Activated CD8-positive, alpha-beta memory T cell treated with anti-CD3 and anti-CD28 coated beads, Interleukin-2, amount 50 U/mL, for 48 hours (primary cell): ENCODE measurements around the gene CALY.
A peak's percentile ranks its signal among the peaks of the same experiment; 100 is the strongest.

ENCODE experiments used
- DNase-seq: peaks from one replicate; pipeline ENCODE4 v3.0.0-alpha.2; 2020

The CALY gene

DNA sequence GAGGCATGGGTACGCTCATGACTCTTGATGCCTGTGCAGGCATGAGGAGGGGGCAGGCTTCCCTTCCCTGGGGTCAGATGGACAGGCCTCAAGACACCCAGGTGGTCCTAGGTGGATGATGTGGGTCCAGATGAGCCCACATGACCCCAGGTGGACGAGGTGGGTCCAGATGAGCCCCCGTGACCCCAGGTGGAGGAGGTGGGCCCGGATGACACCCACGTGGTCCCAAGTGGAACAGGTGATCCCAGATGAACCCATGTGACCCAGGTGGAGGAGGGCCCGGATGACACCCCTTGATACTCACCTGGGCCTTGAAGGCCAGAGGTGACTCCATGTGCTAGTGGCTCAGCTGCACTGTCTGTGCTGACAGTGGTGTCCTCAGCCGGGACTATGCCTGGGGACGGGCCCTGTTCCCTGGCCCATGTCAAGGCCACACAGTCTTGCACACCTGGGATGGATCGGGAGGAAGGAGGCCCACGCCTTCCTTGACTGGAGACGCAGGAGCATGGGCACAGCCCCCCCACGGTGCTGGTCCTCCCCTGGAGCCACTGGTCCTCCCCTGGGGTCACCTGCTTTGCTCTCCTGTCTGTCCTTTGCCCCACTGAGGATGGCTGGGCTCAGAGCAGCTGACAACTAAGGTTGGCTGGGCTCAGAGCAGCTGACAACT, 13.7 kb upstream of the CALY start:
- DNase-seq, result no peak

DNA sequence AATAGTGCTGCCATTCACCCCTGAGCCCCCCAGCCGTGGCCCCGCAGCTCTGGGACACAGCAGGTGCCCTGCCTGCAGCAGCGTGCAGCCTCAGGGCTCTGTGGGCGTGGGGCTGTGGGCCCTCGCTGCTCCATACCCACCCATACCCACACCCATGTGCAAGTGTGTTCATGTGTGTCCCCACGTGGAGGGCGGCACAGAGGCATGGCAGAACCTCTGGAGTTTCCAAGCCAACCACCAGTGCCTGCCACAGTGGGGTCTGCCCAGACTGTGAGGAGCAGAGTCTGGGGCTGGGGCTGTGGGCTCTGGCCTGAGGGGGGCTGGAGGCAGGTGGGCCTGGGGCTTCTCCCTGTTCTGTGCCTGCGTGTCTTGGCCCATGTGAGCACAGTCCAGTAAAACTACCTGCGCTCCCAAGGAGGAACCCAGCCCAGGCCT, 12.9 kb upstream of the CALY start:
- DNase-seq, result no peak

DNA sequence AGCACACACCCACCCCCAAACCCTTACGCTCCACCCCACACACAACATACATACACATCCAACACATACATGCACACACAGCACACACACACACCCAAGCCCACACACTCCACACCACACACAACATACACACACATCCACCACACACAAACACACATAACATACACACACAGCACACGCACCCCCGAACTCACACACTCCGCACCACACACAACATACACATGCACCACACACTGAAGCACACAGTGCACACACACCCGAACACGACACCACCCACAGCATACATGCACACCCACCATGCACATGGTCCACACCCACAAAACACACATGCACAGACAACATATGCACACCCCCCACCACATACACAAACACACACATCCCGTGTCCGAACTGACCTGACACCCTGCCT, 12.5 kb upstream of the CALY start:
- no peak for DNase-seq

DNA sequence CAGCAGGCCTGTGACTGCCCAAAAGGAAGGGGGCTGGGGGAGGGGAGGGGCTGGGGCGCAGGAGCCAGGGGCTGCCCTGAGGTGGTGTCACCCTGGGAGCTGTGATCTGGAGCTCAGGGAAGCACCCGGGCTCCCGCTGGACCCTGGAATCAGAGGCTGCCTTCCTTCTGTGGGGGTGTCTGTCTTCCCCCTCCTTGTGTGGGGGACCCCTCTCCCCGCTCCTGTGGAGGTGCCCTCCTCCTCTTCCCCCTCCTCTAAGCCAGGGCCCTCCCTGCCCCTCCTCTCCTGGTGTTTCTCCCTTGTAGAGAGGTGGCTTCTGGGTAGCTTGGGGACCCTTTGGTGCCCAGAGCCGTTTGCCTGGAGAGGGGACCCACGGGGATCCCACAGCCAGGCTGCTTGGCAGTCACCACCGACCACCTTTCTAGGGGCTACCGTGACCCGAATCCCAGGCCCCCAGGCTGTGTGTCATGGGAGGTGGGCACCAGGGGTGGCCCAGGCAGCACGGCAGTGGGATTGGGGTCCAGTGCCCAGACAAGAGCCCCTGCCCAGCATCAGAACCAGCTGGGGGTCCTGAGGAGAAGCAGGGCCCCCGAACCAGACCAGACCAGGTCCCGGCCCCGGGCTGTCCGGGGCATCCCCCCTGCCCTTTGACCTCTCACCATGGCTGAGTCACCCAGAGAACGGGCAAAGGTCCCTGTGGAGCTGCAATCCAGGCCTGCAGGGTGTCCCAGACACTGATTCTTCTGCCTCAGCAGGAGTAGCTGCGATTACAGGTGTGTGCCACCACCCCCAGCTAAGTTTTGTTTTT, 11.2 kb upstream of the CALY start:
- DNase-seq, result no peak

DNA sequence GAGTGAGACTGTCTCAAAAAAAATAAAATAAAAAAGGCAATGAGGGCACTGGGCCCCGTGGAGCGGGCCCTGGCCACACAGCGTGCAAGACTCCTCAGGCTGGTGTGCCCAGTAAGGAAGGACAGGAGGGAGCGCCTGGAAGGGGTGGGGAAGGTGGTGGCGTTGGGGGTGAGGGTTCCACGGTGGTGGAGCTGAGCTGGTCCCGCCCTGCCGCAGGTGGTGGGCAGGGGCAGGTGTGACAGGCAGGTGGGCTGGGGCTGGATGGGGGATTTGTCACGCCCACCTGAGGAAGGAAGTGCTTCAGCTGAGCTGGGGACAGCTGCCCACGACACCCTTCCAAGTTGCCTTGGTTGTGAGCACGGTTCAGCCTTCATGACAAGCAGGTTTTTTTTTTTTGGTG, 9.7 kb upstream of the CALY start:
- no peak for DNase-seq

DNA sequence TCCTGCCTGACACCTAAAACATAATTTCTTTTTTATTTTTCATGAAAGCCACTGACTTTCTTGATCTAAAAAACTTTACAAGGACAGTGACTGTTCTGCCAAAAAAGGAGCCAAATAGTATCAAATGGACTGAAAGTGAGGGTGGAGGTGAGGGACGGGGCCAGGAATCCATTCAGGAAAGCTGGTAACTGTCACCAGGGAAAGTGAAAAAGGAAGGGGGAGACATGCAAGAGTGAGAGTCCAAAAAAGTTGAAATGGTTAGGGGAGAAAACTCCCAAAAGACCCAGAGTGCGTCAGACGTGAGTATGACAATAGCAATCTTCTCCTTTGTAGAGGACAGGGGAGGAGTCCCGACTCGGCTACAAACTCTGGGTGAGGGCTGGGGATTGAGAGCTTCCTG, 7.5 kb upstream of the CALY start:
- no peak for DNase-seq

DNA sequence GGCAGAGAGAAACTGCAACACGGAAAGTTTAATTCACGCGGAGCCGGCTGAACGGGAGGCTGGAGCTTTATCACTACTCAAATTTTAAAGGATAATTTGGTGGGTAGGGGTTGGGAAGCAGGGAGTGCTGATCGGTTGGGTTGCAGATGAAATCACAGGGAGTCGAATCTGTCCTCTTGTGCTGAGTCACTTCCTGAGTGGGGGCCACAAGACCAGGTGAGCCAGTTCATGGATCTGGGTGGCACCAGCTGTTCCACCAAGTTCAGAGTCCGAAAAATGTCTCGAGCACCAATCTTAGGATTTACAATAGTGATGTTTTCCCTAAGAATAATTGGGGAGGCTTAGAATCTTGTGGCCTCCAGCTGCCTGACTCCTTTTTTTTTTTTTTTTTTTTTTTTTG, 6.9 kb upstream of the CALY start:
- DNase-seq, result no peak

DNA sequence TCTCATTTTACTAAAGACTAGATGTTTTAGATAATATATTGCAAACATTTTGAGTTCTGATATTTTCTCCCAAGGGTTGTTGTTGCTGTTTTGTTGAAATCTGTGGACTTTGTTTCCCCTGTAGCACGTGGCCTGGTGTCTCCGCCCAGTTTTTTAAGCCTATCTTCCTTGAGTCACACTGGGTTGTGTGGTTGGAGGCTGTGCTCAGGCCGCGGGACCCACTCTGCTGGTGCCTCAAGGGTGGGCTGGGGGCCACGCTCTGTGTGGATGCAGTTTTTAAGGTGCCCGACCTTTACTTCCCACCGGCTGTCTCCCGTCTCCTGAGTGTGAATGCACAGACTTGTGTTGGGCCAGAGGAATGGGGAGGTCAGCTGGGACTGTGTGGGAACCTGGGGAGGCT, 6.2 kb upstream of the CALY start:
- no peak for DNase-seq

DNA sequence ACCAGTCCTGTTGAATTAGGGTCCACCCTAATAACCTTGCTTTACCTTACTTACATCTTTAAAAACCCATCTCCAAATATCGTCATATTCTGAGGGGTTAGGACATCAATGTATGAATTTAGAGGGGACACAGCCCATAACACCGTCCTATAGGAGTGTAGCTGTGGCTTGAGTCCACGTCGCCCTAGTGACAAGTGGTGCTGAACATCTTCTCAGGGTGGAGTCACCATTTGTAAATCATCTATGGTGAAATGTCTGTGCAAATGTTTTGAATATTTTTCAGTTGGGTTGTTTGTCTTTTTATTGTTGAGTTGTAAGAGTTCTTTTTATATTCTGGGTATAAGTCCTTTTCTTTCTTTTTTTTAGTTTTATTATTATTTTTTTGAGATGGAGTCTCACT, 5.3 kb upstream of the CALY start:
- DNase-seq, result no peak

DNA sequence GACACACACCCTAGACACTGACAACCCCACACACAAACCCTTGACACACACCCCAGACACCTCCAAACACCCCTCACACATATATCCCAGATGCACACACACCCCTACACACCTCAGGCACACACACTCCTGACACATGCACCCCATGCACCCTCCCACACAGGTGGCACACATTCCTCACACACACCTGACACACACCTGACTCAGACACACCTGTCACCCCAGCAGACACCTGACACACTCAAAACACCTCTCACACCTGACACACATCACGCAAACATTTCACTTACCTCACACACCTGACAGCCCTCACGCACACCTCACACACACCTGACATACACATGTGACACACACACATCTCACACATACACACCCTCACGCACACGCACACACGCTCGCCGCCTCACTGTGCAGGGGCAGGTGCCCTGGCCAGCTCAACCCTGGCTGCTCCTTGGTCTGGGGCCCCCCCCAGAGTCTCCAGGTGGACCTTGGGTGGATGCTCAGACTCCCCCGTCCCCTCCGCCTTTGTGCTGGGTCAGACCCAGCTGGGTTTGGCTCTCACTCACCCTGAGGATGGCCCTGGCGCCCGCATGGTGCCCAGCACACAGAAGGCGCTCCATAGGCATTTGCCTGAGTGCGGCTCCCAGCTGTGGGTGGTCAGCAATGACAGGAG, 3.1 kb upstream of the CALY start:
- no peak for DNase-seq

DNA sequence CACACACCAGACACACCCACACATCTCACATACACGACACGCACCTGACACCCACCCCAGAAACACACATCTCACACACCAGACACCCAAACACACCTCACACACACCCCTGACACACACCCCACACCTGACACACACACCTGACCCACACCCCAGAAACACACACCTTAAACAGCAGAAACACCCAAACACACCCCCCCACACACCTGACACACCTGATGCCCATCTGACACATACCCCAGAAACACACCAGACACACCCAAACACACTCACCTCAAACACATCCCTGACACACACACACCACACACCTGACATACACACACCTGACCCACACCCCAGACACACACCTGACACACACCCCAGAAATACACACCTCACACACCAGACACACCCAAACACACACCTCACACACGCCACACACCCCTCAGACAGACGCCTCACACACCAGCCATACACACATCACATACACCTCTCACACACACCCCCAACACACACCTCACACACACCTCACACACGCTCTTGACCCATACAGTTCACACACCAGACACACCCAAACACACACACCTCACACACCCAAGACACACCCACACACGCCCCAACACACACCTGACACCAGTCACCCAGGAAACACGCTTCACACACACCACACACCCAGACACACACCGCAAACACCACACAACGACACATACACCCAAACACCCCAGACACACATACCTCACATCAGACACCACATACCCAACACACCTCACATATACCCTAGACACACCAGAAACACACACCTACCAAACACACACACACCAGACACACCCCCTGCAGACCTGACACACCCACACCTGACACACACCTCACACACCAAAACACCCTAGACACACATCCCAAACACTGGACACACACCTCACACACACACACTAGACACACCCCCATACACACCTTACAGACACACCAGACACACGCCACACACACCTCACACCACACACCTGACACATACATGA, 1.7 kb upstream of the CALY start:
- DNase-seq, result no peak

DNA sequence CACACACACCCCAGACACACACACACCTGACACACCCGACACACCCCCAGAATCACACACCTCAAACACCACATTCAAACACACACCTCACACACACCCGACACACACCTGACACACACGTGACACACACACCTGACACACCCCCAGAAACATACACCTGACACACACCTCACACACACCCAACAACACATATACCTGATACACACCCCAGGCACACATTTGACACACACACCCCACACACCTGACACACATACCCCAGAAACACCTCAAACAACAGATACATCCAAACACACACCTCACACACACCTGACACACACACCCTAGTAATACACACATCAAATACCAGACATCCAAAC, 652 bp upstream of the CALY start:
- no peak for DNase-seq

DNA sequence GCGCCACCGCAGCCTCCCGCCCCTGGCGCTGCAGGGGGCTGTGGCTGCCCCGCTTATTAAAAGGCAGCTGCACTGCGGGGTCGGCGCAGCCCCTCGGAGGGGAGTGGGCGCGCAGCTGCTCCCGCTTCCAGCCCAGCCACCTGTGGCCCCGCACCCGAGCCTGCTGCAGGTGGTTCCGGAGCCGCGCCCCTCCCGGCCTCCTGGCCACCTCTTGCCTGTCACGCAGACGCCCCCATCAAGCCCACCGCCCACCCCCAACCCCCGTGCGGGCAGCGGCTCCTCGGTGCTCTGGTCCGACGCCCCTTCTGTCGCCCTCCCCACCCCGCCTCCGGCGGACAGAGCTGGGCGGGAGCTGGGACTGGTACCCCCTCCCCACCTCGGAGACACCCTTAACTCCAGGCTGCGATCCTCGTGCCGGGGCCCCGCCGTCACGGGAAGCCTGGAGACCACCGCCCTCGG, 549 bp downstream of the CALY start:
- DNase-seq, result no peak

DNA sequence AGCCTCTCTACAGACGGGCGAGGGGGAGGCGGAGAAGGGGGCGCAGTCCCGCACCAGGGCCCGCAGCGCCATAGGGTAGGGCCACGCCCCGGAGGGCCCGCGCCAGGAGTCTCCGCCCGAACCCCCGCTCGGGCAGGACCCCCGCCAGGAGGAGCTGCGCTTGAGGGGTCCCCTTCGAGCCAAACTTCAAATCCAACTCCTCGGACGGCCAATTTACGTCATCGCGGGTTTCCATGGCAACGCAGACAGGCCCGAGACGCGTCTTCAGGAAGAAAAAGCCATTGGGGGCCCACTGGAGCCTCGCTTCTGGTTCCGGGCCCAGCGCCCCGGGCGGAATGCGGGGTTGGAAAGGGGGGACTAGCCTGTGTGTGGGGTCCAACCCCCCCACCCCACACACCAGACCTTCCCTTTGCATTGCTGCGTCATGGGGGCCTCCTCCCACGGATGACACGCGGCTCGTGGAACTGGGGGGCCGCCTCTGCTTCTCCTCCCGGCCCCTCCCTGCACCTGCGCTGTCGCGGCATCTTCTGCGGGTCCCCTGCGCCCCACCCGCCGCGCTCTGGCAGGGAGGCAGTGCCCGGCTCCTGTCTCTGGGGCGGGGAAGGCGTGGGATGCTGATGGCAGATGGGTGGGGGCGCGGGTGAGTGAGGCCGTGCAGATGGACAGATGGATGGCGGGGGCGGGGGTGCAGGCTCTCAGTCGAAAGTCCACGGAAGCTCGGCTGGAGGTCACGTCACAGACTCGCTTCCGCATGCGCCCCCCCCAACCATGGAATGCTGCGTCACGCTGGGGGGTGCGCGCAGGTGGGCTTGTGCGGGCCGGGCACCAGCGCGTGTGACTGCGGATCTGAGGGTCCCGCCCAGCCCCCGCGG, 1.2 kb downstream of the CALY start:
- peak; percentile 87 for DNase-seq

DNA sequence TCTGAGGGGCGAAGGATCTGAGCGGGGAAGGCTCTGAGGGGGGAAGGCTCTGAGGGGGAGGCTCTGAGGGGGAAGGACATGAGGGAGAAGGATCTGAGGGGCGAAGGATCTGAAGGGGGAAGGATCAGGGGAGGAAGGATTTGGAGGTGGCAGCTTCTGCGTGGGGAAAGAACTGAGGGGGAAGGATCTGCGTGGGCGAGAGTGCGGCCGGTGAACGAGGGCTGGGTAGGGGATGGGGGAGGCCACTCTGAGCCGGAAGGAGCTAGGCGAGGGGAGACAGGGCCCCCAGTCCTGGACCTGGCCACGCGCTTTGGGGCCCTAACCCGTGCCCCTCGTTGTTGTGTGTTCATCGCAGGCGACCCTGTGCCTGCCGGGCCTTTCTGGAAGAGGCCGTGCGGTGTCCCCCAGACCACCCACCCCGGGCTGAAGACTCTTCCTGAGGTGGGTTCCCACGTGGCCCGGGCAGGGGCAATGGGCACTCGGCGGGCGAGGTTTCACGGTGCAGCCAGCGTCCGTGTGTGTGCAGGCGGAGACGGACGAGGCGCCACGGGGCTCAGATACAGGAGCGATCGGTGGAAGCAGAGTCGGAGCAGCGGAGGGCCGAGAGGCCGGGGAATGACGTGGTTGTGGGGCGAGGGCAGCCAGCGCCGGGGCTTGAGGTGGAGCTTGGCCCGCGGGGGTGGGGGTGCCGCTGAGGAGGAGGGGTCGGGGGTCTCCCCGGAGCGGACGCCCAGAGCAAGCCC, 2.0 kb downstream of the CALY start:
- no peak for DNase-seq

DNA sequence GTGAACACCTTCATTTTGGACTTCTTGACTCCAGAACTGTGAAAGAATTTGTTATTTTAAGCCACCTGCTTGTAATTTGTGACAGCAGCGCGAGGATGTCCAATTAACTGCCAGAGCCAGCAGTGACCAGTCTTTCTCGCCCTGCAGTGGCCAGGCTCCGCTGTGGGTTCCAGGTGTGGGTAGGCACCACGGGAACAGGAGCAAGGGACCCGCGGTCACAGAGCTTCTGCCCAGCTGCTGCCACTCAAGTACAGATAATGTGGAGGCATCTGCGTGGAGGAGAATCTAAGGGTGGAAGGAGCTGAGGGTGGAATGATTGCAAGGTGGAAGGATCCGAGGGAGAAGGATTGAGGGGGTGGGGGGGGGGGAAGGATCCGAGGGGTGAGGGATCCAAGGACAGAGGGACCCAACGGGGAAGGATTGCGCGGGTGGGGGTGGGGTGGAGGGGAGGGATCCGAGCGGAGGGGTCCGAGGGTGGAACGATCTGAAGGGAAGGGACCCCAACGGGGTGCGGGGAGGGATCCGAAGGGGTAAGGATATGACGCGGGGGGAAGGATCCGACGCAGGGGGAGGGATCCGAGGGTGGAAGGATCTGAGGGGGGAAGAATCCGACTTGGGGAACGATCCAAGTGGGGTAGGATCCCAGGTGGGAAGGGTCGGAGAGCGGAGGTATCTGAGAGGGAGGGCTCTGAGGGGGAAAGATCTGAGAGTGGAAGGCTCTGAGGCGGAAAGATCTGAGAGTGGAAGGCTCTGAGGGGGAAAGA, 3.6 kb downstream of the CALY start:
- no peak for DNase-seq

DNA sequence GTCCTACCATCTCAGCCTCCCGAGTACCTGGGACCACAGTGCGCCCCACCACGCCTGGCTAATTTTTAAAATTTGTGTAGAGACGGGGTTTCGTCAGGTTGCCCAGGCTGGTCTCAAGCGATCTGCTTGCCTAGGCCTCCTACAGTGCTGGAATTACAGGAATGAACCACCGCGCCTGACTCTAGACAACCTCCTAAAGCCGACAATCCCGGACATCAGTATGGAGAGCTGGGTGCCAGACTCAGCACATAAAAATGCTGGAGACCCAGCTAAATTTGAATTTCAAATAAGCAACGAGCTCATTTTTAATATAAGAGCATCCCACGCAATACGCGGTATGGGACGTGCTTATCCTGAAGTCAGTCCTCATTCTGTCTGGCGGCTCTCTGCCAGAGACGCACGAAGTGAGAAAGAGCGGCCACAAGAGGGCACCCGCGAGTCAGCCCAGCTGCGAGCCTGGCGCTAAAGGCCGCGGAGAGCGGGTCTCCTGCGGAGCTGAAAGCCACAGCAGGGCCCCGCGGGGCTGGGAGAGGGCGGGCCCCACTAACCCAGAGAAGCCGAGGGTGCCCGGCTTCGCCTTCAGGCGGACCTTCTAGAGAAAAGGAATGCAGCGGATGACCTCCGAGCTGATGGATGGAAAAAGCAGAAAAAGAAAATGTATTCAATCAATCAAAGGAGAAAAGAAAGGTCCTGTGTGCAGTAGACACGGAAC, 7.0 kb downstream of the CALY start:
- peak; percentile 98 for DNase-seq

DNA sequence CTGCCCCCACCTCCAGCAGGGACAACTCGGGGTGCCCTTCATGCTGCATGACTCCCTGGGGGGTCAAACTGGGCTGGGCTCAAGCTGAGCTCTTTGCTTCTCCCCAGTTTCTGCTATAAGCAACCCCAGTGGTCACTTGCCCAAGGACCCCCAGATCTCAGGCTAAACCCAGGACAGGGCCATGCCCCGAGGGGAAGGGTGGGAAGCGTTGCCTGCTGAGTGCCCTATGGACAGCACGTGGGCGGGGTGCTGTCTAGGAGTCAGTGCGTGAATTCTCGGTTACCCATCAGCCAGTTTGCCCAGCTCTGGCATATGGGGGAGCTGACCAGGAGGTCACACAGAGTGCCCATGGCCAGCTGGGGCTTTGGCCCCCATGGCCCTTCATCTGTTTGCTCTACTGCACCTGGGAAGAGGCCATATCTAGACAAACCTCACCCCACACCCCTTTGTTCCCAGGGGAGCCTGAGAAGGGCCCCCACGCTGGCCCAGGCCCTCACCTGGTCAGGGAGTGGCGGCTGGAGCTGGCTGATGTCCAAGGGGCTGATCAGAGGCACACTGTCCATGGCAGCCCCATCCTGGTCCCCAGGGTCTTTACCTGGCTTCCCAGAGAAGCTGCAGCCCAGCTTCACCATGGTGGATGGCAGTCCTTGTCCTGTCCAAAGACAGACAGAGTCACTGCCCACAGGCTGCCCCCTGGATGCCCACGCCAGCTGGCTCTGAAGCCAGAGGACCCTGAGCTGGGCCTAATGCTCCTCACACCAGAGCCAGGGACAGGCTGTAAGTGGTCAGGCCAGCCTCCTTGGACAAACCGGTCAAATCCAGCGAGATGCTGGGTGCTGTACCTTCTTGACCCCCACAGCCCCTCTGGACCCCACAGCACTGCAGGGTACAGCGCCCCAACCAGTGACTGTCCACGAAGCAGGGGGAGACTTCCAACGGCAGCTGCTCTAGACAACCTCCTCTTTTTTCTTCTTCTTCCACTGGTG, 8.0 kb downstream of the CALY start:
- DNase-seq, result no peak
